AG08396 (cell line): ENCODE measurements around the gene PTPMT1.
"Not testable (repeated sequence)": the region's sequence is repeated elsewhere in the genome, so short reads cannot be mapped to it uniquely, and the experiment has no call there.

Source experiments
- DNase-seq: peaks from one replicate; pipeline ENCODE4 v3.0.0; 2012; ENCODE audit warnings: low spot score, mixed read lengths

PTPMT1 gene

DNA sequence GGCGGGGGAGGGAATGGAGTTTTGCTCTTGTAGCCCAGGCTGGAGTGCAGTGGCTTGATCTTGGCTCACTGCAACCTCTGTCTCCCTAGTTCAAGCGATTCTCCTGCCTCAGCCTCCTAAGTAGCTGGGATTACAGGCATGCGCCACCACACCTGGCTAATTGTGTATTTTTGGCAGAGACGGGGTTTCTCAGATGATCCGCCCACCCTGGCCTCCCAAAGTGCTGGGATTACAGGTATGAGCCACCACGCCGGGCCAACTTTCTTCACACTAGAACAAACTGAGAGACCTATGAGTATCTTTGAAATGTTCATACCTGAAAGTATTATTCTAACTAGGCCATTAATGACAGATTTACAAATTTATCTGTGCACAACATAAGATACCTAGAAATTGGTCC is 19.1 kb upstream of the PTPMT1 start:
- DNase-seq: not testable (repeated sequence)

GRCh38 chr11:47550288-47551047 is 14.9 kb upstream of the PTPMT1 start:
- no peak for DNase-seq

- no peak for DNase-seq
These were observed 14.3 kb upstream of the PTPMT1 start for GRCh38 chr11:47551086-47551485.

DNA sequence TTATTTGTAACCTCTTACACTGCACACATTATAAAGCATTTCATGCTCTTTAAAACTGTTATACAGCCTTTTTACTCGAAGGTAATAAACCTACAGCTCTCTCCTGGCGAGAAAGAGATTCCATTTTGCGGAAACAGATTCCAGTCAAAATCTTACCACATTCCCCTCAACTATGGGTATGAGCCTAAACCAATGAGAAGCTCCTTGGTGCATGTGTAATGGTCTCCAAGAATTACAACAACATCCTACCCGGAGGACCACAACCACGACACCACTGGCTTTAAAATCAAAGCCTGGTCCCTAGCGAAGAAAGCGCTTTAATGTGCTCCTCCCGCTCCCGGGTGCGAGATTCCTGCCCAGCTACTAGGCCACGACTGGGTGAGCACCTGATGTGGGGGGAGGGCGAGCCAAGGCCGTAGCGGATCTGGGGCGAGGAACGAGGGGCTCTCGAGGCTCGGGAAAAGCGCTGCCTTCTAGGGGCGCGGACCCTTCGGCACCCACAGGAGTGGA is 13.3 kb upstream of the PTPMT1 start:
- peak; percentile 44 for DNase-seq

- DNase-seq: peak; percentile 95
These were observed 12.6 kb upstream of the PTPMT1 start, which contains the start of gene CELF1 for GRCh38 chr11:47552566-47553405. Gene CELF1, minus strand, starts transcription at chr11:47553132. Its CDS starts 53,609 bp downstream, at chr11:47499523.

- no peak for DNase-seq
These were observed 12.0 kb upstream of the PTPMT1 start for GRCh38 chr11:47553406-47553743.

- not testable (repeated sequence) for DNase-seq
These were observed 8.4 kb upstream of the PTPMT1 start for GRCh38 chr11:47557004-47557403.

DNA sequence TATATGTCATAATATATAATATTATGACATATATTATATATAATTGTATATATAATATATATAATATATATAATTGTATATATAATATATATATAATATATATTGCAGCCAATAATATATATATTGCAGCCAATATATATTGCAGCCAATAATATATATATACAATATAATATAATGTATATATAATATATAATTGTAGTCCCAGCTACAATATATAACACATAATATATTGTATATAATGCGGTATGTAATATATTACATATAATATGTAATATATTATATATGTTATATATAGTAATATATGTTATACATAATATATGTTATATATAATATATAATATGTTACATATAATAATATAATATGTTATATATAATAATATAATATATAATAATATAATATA is 6.7 kb upstream of the PTPMT1 start:
- DNase-seq: no peak

GRCh38 chr11:47560426-47560825 is 5.0 kb upstream of the PTPMT1 start:
- DNase-seq: no peak

- DNase-seq: not testable (repeated sequence)
These were observed 3.0 kb upstream of the PTPMT1 start for GRCh38 chr11:47562393-47562792.

DNA sequence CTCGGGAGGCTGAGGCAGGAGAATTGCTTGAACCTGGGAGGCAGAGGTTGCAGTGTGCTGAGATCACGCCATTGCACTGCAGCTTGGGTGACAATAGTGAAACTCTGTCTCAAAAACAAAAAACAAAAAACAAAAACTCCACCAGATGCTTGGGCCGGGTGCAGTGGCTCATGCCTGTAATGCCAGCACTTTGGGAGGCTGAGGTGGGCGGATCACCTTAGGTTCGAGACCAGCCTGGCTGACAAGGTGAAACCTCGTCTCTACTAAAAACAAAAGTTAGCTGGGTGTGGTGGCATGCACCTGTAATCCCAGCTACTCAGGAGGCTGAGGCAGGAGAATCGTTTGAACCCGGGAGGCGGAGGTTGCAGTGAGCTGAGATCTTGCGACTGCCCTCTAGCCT is 1.0 kb upstream of the PTPMT1 start:
- DNase-seq: not testable (repeated sequence)

DNA sequence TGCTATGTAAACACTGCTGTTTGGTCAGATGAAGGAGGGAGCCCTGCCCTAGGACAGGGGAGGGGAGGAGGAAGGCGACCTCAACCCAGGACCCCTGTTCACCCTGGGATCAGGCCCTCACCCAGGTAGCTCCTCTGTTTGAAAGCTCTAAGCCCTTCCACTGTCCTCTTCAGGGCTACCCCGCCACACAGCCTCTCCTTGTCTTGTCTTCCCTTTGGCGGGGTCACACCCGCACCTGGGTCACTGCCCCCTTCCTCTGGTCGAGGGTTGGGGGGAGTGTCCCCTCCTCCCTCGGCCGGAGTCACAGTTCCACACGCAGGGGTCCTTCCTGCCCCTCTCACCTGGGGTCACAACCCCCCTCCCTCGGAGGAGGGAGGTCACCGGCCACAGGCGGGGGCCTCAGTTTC is 463 bp upstream of the PTPMT1 start:
- DNase-seq: peak; percentile 2

- no peak for DNase-seq
These were observed 825 bp downstream of the PTPMT1 start for GRCh38 chr11:47566149-47566698.

GRCh38 chr11:47569646-47570045 is 4.2 kb downstream of the PTPMT1 start:
- no peak for DNase-seq

GRCh38 chr11:47570651-47571356 is 5.4 kb downstream of the PTPMT1 start:
- DNase-seq: no peak

GRCh38 chr11:47571357-47571729 is 5.9 kb downstream of the PTPMT1 start:
- DNase-seq: no peak

DNA sequence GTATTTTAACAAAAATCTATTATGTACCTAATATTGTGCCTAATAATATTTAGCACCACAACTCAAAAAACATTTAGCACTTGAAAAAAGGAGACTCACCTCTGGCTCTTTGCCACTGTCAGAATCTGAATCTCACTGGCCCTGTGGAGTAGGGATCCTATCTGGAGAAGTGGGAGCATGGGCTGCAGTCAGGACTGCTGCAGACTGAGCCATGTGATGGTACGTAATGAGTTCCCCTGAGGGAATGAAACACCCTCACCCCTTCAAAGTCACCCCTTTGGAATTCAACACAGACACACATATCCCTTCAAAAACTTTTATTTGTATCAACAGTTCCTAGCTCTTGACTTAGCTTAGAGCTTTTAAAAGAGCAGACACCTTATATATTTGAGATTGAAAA is 6.5 kb downstream of the PTPMT1 start:
- peak; percentile 77 for DNase-seq

DNA sequence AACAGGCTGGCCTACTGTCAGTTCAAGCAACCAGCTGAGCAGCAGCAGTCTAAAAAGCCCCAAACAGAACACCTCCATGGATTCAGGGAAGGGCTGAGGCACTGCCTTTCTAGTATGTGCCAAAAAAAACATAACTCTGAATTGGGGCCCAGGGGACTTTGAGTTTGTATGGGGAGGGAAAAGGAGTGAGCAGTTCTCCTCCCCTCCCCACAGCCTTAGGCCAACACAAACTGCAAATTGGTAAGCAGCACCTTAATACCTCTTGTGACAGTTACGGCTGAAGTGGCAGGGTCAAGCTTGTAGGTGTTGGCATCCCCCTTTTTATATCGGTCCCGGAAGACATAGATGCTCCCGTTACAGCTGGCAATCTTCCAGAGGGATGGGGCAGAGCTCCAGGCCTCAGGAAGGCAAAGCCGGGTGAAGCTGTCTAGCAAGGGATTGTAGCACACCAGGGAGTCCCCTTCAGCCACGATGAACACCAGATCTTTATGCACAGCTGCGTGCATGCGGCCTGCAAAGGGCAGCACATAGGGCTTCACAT is 7.4 kb downstream of the PTPMT1 start:
- DNase-seq: no peak

DNA sequence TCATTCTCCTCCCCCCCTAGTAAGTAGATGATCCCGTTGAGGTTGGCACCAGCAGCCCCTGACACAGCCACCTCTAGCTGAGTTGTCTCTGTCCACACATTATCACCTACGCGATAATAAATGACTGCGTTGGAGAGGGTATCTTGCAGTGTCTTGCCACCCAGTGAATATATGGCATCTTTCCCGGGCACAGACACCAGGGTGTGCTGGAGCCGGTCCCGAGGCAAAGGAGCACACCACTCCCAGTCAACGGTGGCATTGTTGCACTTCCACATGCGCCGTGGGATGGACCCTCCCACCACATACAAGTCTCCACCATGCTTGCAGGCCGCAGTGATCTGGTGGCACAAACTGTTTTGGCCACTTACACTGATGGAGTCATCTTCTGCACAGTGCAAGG is 7.9 kb downstream of the PTPMT1 start:
- DNase-seq: no peak

DNA sequence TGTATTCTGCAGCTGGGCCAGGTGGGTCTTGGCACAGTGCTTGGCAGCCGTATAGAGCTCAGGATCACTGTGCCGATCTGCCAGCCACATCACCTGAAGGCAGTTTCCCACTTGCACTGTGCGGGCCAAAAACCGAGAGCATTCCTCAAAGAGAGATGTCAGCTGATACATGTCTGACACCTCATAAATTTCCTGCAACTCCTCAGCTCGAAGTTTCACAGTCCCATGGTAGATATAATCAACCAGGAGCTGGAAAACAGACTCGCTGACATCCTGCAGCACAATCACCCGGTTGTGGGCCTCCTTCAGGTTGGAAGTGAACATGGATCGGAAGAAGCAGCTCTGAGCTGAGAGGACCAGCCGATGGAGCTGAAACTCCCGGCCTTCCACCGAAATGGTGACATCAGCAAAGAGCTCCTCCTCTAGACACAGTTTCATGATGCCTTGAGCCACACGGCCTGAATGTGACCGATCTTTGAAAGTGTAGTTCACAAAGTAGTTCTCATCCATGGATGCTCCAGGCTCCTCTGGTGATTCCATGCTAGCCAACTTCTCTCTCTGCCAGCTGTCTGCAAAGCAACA is 12.2 kb downstream of the PTPMT1 start:
- DNase-seq: no peak
